ENCODE data around the gene GEMIN7. TPM values are rescaled to one million over a fixed set of nuclear protein-coding genes. Genes with fewer than 3 reads are reported as not detected.

GEMIN7 gene
- total RNA-seq, 1 experiment from 2014 or later, result 58.2 TPM

DNA sequence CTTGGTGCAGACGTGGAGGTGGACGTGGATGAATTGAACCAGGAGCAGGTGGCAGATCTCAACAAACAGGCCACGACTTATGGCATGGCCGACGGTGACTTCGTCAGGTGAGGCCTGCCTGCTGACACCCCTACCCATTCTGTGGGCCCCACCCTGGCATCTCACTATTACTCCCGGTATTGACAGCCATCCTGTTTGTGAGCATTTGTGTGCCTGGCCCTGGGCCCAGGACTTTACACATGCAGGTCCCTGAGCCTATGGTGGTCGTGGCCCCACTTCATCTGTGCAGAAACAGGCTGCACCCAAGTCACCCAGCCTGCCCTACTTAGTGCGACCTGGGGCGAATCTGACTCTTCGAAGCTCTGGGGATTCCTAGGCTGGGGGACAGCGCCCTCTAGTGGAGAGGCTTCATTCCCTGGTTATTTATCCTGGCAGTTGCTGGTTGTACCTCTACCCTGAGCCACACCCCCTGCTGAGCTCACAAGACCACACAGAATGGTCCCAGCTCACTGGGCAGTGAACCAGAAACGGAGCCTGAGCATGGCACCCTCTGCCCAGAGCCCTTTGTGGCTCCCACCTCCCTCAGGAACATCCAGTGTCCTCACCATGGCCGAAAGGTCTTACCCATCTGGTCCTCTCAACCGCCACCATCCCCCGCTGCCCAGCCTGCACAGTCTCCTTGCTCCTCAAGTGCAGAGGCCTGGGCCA, 19.6 kb upstream of the GEMIN7 start:
- peak; percentile 67 for DNase-seq (ENCODE audit: low read depth)

DNA sequence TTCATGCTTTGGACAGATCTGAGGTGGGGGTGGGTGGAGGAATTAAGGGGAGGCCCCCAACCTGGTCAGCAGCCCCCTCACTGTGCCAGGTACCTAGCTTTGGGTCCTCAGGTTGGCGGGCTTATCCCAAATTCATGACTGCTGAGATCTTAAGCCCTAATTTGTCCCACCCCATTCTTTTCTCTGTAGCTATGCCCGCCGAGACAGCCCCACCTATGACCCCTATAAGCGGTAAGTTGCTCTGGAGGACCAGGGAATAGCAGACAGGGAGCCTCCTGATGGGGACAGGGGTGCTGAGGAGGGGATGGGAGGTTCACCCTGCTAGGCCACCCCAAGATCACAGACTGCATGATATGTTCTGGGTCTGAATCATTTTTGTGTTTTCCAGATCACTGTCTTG, 17.1 kb upstream of the GEMIN7 start:
- DNase-seq (ENCODE audit: low read depth), result no peak

DNA sequence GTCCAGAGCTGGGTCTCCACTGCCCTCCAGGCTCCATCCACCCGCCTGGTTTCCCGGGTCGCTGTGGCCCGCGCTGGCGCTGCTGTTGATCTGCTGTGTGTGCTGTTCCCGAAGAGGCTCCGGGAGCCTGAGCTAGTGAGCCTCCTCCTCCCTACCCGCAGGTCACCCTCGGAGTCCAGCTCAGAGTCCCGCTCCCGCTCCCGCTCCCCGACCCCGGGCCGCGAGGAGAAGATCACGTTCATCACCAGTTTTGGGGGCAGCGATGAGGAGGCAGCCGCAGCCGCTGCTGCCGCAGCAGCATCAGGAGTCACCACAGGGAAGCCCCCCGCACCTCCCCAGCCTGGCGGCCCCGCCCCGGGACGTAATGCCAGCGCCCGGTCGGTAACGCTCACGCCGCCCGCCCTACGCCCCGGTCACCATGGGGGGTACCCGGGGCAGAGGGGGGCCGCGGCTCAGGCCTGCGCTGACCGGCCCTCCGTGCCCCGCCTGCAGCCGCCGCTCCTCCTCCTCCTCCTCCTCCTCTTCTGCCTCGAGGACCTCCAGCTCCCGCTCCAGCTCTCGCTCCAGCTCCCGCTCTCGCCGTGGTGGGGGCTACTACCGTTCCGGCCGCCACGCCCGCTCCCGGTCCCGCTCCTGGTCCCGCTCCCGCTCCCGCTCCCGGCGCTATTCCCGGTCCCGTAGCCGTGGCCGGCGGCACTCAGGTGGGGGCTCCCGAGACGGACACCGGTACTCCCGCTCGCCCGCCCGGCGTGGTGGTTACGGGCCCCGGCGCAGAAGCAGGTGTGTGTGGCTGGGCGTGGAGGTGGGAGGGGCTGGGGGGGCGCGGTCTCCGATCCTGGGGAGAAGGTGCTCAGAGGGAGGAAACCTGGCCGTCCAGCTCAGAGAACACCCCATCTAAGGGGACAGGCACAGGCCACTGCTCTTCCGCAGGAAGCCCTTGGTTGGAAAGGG, 14.9 kb upstream of the GEMIN7 start:
- no peak for DNase-seq (ENCODE audit: low read depth)

DNA sequence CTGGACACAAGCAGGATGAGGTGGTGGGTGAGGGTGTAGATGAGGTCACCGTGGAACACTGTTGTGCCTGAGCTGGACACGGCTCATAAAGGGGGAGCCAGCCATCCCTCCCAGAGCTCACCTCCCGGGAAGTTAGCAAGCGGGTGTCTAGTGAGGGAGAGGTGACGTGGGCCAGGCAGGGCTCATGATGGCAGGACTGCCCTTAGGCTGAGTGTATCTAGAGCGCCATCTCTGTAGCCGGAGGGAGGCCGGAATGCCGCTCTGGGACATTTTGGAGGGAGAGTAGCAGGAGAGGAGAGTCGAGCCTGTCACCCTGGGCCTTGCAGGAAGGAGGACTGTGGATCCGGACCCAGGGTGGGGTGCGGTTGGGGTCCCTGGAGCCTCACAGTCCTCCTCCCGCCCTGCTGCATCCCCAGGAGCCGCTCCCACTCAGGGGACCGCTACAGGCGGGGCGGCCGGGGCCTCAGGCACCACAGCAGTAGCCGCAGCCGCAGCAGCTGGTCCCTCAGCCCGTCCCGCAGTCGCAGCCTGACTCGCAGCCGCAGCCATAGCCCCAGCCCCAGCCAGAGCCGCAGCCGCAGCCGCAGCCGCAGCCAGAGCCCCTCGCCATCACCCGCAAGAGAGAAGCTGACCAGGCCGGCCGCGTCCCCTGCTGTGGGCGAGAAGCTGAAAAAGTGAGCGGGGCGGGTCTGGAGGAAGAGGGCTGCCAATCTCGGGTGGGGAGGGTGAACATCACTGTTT, 12.0 kb upstream of the GEMIN7 start:
- DNase-seq (ENCODE audit: low read depth), result no peak

DNA sequence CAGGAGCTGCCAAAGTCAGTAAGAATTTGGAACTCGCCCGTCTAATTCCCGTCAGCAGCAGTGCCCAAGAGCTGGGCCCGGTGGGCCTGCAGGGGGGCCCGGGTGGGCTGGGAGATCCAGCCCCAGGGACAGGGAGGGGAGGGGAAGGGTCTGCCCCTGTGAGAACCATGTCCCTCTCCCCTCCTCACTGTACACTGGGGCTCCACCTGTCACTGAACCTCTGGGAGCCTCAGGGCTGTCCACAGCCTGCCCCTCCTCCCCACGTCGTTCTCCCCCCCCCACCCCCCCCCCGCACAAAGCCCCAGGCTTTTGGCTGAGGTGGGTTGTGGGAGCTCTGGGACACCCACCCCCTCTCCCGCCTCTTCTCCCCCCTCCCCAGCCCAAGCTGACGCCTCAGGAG, 11.0 kb upstream of the GEMIN7 start:
- no peak for DNase-seq (ENCODE audit: low read depth)

DNA sequence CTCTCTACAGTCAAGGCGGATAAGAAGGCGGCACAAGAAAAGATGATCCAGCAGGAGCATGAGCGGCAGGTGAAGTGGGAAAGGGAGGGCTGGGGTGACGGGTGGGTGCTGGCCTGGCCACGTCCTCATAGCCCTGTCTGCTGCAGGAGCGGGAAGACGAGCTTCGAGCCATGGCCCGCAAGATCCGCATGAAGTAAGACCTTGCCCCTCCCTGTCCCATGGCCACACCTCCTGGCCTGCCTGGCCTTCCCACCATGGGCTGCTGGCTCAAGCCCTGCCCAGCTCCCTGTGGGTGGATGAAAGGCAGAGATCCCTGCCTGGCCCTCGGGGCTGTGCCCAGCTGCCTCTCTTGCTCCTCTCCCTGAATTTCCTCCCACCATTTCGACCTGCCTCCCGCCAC, 10.0 kb upstream of the GEMIN7 start:
- DNase-seq (ENCODE audit: low read depth), result no peak

DNA sequence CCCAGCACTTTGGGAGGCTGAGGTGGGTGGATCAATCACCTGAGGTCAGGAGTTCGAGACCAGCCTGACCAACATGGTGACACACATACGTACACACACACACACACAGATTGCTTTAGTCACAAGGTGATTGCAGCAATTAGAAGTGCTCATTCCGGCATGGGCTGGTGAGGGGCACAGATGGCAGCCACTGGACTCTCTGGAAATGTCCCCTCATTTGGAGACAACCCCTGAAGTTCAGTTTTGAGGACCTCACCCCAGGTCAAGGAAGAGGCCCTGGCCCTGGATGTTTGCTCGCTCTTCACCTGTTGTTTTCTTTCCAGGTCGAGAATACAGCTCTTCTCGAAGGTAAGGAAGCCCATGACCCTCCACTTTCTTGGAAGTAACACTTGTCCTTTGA, 8.8 kb upstream of the GEMIN7 start:
- DNase-seq (ENCODE audit: low read depth), result no peak

DNA sequence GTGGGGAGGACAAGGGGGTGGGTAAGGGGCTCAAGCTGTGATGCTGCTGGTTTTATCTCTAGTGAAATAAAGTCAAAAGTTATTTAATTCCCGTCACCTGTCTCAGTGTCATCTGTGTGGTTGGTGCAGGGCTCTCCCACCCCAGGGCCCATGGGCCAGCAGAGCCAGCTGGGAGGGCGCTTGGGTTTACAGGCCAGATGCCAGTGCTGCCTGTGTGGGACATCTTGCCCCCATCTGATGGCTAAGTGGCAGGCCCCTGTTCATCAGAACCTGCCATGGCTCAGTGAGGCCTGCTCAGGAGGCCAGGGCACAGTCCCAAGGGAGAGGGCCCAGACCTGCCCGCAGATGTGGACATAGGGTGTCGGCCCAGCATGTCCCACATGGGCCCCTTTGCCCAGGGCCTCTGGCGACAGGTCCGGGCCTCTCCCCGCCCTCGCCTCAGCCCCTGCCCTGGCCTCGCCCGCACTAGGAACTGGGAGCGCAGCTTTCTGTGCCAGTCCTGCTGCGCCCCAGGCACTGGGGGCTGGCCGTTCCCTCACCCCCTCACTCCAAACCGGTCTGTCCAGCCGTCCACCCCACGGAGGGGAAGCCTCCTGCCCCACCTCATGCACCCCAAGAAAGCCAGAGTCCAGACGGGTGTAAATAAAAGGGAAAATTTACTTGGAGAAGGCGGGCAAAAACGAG, 8.1 kb upstream of the GEMIN7 start:
- no peak for DNase-seq (ENCODE audit: low read depth)

DNA sequence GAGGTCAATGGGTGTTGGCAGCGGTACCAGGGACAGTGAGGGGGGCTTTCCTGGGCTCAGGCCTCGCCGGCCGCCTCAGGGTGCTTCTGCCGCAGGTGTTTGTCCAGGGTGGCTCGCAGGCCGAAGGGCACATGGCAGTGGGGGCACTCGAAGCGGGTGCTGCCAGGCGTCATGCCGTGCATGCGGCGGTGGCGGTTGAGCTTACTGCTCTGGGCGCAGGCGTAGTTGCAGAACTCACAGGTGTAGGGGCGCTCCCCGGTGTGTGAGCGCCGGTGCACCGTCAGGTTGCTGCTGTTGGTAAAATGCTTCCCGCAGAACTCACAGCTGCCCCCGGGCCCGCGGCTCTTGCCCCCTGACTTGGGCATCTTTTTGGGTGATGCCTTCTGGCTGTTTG, 7.5 kb upstream of the GEMIN7 start:
- DNase-seq (ENCODE audit: low read depth), result no peak

DNA sequence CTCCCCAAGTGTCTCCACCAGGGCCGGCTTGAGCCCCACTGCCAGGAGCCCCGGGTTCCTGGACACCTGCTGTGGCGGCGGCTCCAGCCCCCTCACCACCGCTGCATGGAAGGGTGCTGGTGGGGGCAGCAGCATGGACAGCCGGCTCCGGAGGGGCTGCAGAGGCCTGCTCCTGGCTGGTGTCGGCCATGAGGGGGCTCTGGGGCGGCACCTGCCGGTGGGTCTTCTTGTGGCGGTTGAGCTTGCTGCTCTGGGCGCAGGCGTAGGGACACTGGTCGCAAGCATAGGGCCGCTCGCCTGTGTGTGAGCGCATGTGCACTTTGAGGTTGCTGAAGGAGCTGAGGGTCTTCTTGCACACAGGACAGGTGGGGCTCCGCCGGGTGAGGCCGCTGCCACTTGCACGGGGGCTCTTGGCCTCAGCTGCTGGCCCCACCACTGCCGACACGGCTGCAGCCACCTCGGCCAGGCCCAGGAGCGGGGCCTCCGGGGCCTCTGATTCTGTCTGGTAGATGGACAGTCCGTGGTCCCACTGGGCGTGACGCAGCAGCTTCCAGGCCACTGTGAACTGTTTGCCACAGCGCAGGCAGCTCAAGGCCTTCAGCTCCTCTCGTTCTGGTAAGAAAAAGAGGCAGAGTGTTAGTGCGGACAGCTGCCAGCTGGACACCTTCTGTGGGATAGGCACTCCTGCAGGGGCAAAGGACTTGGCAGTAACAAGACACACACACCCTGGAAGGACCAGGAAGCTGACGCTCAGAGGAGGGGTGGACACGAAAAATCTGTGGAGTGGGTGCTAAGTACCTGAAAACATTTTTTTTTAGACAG, 6.9 kb upstream of the GEMIN7 start:
- no peak for DNase-seq (ENCODE audit: low read depth)

DNA sequence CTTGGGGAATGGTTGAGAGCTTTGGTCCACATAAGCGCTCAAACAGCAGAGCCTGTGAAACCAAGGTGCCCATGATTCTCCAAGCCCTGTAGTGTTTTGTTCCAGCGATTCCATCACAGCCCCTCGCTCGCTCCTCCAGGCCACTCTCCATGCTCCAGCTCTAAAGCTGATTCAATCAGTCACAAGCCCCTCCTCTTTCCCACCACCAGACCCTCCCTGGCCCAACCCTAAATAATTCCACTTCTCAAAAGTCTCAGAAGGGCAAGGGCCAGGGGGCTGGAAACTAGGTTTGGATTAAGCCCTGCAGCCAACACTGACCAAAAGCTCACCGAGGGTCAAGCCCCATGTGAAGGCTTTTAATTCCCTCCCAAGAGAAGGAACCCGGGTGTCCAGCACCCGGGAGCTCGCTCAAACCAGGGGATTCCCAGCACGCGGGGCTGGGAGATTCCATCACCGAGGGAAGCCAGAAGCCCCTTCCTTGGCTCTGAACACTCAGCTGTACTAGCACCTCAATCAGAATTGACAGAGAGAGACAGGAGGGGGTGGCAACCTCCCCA, 4.2 kb upstream of the GEMIN7 start:
- DNase-seq (ENCODE audit: low read depth), result no peak

DNA sequence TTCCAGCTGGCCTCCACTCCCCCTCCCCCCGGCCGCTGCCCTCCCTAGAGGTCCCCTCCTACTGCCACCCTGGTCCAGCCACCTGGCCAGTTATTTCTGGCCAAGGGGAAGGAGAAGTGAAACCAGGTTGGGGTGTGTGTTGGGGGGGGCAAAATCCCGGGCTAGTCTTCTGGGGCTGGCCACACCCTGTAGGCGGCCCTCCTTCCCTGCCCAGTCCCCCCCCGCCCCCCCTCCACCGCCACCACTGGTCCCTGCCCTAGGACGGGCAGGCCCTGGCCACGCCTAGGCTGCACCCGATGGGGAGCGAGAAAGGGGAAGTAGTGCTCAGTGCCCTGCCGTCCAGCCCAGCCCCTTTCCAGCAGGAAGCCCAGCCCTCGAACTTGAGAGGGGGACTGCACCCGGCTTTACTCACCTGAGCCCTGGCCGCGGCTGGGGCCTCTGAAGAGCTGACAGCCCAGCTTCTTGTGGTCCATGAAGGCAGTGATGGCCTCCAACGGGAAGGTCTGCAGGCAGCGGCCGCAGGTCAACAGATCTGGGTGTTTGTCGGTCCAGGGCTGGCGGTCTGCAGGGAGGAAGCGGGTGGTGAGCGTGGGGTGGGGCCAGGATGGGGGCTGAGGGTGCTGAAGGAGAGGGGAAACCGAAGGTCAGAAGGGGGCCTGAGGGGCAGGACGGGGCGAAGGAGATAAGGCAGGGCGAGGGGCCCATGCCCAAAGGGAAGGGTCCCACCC, 3.6 kb upstream of the GEMIN7 start:
- no peak for DNase-seq (ENCODE audit: low read depth)

DNA sequence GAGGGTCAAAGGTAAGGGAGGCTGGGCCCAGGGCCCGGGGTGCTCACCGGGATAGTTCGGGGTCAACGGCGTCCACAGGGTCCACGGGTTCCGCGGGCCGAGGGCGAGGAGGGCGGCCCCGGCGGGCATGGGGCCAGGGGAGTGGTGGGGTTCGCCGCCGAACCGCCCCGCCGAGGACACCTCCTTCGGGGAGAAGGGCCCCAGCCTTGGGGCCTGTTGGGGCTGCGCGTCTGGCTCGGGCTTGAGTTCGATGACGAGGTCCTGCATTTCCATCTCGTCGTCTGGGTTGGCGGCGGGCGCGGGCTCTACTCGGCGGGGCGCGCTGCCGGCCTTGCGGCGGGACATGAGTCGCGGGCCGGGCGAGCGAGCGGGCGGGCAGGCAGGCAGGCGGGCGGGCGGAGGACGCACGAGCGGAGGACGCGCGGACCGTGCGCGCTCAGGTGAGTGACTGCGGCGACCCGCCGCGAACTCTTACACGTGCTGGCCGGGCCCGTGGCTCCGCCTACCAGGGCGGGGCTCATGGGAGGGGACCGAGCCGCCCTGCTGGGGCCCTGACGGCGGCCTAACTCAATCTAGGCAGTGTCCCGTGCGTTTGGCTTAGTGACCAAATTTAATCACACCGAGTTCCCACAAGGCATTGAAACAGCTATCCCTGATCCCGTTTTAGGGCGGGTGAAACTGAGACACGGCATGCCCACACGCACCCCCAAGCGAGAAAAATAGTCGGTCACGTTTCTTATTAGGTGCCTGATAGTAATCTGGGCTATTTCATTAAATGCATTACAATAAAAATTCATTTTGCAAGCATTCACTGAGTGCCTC, 2.8 kb upstream of the GEMIN7 start, which contains the start of gene ZNF296:
ZNF296 (minus strand) TSS at position 450 of the 822 bp plus-strand sequence; CDS start at position 345, 105 bp downstream.
- DNase-seq (ENCODE audit: low read depth), result no peak

DNA sequence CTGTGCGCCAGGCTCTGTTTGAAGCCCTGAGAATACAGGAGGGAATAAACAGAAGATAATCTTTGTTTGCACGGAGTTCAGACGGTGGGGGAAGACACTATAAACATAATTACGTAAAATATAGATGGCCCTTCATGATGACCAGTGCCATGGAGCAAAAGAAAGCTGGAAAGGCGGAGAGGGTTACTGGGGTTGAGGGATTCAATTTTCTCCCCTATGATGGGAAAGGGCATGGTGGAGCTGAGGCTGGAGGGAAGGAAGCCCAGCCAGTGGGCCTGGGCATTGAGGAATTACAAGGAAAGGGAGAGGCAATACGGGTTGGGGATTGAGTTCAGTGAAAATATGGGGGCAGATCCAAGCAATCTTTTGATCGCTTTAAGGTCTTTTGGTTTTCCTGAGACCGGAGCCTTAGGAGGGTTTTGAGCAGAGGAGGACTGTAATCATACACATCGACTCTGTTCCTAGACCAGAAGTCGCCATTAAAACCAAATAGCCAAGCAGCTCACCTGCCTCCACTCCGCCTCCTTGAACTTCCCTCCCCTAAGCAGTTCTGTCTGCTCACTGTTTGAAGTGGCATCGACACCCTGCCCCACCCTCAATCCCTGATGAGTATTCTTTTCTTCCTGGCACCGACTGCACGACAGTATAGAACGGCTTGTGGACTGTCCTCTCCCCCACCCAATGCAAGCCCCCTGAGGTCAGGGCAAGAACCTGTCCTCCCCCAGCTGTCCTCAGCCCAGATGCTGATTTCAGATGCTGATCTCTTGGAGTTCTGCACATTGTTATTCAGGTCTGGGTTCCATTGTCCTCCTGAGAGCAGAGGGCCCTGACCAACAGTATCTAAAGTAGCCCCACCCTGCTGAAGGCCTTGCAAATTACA, 2.0 kb upstream of the GEMIN7 start:
- no peak for DNase-seq (ENCODE audit: low read depth)

DNA sequence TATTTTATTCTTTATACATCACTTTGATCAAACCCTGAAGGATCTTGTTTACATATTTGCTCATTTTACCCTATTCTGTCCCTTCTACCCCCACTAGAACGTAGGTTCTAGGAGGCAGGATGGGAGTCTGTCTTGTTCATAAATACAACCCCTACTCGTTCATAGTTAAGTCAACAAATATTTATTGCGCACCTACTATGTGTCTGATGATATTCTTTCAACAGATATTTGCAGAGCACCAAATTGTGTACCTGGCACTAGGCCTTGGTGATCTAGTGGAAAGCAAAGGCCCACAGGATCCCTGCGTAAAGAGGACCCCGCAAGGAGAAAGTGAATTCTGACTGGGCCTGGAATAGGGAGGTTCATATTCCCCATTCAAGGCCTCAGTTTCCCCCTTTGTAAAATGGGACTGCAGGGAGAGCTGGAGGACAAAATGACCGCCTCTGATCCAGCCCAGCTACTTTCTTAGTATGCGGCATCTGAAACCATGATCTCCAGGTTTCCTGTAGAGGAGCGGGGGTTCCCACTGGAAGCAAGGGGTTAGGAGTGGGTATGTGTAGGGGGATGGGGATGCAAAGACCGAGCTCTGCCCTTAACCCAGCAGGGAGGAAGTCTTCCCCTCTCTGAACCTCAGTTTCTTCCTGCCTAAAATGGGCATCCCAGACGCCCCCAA, 534 bp upstream of the GEMIN7 start:
- DNase-seq (ENCODE audit: low read depth), result no peak

DNA sequence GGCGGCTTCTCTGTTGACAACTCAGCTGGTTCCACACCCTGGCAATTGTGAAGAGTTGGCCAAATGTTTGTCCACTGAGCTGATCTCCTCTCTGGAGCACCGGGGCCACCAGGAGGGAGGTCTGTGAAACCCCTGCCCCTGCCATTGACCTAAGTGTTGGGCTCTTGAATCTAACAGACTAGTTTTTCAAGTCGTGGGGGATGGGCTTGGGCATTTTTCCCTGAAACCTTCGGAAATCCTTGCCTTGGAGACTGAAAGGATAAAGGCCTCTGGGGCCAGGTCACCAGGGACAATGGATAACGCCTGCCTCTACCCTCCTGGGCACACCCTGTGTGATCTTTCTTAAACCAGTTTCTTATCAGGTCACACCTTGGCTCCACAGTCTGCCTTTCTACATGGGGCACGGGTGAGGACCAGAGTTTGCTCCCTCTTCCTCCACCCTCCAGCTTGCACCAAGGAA, 881 bp downstream of the GEMIN7 start:
- DNase-seq (ENCODE audit: low read depth), result no peak

DNA sequence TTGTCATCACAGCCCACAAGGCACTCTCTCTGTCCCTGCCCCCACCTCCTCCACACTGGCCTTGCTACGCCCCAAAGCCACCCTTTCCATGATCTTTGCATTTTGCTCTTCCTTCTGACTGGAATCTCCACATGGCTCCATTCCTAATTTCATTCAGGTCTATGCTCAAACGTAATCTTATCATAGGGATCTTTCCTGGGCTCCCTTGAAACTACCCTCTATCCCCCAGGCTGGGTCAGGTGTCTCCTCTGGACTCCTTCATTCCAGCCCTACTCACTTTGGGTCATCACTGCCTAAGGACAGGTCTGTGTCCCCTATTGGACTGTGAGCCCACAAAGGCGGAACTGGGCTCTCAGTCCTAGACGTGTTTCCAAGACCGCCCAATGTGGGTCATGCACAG, 3.1 kb downstream of the GEMIN7 start:
- no peak for DNase-seq (ENCODE audit: low read depth)
